ENCODE data around the gene PRIM2. TPM values are rescaled to one million over a fixed set of nuclear protein-coding genes. Genes with fewer than 3 reads are reported as not detected.
"Not testable (repeated sequence)": the region's sequence is repeated elsewhere in the genome, so short reads cannot be mapped to it uniquely, and the experiment has no call there.

The PRIM2 gene
- total and polyA plus RNA-seq, 2 experiments from 2014 or later = 45.5 to 75.2 TPM

DNA sequence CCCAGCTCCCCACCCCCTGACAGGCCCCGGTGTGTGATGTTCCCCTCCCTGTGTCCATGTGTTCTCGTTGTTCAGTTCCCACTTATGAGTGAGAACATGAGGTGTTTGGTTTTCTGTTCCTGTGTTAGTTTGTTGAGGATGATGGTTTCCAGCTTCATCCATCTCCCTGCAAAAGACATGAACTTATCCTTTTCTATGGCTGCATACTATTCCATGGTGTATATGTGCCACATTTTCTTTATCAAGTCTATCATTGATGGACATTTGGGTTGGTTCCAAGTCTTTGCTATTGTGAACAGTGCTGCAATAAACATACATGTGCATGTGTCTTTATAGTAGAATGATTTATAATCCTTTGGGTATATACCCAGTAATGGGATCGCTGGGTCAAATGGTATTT lies 148.5 kb downstream of the PRIM2 start:
- not testable (repeated sequence) for H3K27me3 ChIP-seq (ENCODE audit: insufficient read depth); H3K4me3 Mint-ChIP-seq; H3K4me2 ChIP-seq; H2AFZ ChIP-seq; H3K27me3 Mint-ChIP-seq (ENCODE audit: insufficient read depth, low read depth, poor library complexity); H3K4me3 ChIP-seq; H4K20me1 ChIP-seq (replicated peaks; ENCODE audit: insufficient read depth); H3K9me2 ChIP-seq (ENCODE audit: insufficient read depth); H3K27ac Mint-ChIP-seq; ATAC-seq; H3F3A ChIP-seq (replicated peaks; ENCODE audit: low read depth); DNase-seq (ENCODE audit: low spot score); H3K36me3 ChIP-seq (ENCODE audit: insufficient read depth); H3K27ac ChIP-seq (ENCODE audit: low read depth)
- Histone ChIP-seq H3K79me2 (replicated peaks; ENCODE audit: insufficient read depth) (peaks cover 59% of the 10 kb centered on the region), H3K4me1 (ENCODE audit: insufficient read depth) (peaks cover 19% of the 10 kb centered on the region)
- Mint-ChIP-seq H3K9me3 (peaks cover 19% of the 10 kb centered on the region), H3K4me1 (peaks cover 44% of the 10 kb centered on the region), H3K36me3 (ENCODE audit: low read depth) (peaks cover 22% of the 10 kb centered on the region)

DNA sequence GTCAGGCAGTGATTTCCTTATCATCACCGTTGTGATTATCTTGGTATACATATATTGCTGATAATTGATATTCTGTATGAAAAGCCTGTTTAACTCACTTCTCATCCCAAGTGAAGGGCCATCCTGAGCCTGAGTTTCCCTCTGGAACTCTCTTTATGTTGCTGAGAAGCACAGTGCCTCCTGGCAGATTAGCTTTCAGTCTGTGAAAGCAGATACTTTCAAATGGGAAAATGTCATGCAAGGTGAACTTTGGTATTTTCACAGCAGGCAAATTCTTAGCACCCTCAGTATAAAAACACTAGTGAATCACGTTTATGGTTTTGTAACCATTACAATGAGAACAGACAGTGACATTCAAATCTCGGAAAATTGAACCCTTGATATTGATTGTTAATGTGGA lies 151.6 kb downstream of the PRIM2 start:
- H3K36me3 Mint-ChIP-seq (ENCODE audit: low read depth) = peaks cover 22% of the 10 kb centered on the region
- peaks cover 19% of the 10 kb centered on the region for H3K9me3 Mint-ChIP-seq
- H3K27ac ChIP-seq (ENCODE audit: low read depth) = no peak overlapping the region
- peaks cover 5% of the 10 kb centered on the region for H3K27me3 Mint-ChIP-seq (ENCODE audit: insufficient read depth, low read depth, poor library complexity)
- no peak overlapping the region for H3K4me3 Mint-ChIP-seq
- no peak overlapping the region for H3K4me2 ChIP-seq
- TF ChIP-seq STAT1 (IDR thresholded peaks at IDR 0.05; ENCODE audit: unreplicated experiment) = no peak
- H3K9me2 ChIP-seq (ENCODE audit: insufficient read depth) = no peaks in the 10 kb centered on the region
- H3K27me3 ChIP-seq (ENCODE audit: insufficient read depth) = no peaks in the 10 kb centered on the region
- no peak overlapping the region for H3K4me3 ChIP-seq
- peaks cover 48% of the 10 kb centered on the region for H3K79me2 ChIP-seq (replicated peaks; ENCODE audit: insufficient read depth)
- no peaks in the 10 kb centered on the region for H3K36me3 ChIP-seq (ENCODE audit: insufficient read depth)
- H3F3A ChIP-seq (replicated peaks; ENCODE audit: low read depth) = no peaks in the 10 kb centered on the region
- H3K27ac Mint-ChIP-seq = peak overlapping the region; percentile 27; the same call in 1 of the 2 replicates
- no peaks in the 10 kb centered on the region for H4K20me1 ChIP-seq (replicated peaks; ENCODE audit: insufficient read depth)
- peaks cover 54% of the 10 kb centered on the region for H3K4me1 Mint-ChIP-seq
- peaks cover 38% of the 10 kb centered on the region for H3K4me1 ChIP-seq (ENCODE audit: insufficient read depth)
- DNase-seq (ENCODE audit: low spot score) = no peak
- ATAC-seq = peak; percentile 60
- H2AFZ ChIP-seq = no peak overlapping the region

DNA sequence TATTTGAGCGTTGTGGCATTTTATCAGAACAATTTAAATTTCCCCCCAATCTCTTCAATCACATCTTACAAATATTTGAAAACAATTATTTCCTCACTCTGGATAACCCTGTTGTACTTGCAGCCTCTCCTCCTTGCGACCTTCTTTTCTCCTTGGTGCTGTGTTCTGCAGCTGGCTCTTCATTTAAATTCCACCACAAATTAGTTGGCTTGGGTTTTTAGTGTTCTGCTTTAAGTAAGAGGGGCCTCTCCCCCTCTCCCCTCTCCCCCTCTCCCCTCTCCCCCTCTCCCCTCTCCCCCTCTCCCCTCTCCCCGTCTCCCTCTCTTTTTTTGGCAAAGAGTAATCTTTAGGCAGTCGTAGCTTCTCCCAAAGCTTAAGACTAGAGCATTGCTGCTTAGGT lies 152.7 kb downstream of the PRIM2 start:
- Mint-ChIP-seq H3K9me3 (peaks cover 19% of the 10 kb centered on the region), H3K36me3 (ENCODE audit: low read depth) (peaks cover 18% of the 10 kb centered on the region; the same call in 2 of the 3 replicates), H3K27ac (peak overlapping the region; percentile 82; the same call in 1 of the 2 replicates), H3K4me3 (peak overlapping the region; percentile 36; the same call in 1 of the 3 replicates), H3K4me1 (peaks cover 57% of the 10 kb centered on the region)
- H3K27me3 Mint-ChIP-seq (ENCODE audit: insufficient read depth, low read depth, poor library complexity); H3K4me2 ChIP-seq; H3K27me3 ChIP-seq (ENCODE audit: insufficient read depth); H3K36me3 ChIP-seq (ENCODE audit: insufficient read depth); H3K27ac ChIP-seq (ENCODE audit: low read depth); H2AFZ ChIP-seq; H3F3A ChIP-seq (replicated peaks; ENCODE audit: low read depth); H3K4me3 ChIP-seq; H3K9me2 ChIP-seq (ENCODE audit: insufficient read depth); DNase-seq (ENCODE audit: low spot score); H4K20me1 ChIP-seq (replicated peaks; ENCODE audit: insufficient read depth): not testable (repeated sequence)
- ATAC-seq = peak; percentile 18; the same call in 1 of the 3 replicates
- peaks cover 39% of the 10 kb centered on the region for H3K4me1 ChIP-seq (ENCODE audit: insufficient read depth)
- peaks cover 37% of the 10 kb centered on the region for H3K79me2 ChIP-seq (replicated peaks; ENCODE audit: insufficient read depth)

DNA sequence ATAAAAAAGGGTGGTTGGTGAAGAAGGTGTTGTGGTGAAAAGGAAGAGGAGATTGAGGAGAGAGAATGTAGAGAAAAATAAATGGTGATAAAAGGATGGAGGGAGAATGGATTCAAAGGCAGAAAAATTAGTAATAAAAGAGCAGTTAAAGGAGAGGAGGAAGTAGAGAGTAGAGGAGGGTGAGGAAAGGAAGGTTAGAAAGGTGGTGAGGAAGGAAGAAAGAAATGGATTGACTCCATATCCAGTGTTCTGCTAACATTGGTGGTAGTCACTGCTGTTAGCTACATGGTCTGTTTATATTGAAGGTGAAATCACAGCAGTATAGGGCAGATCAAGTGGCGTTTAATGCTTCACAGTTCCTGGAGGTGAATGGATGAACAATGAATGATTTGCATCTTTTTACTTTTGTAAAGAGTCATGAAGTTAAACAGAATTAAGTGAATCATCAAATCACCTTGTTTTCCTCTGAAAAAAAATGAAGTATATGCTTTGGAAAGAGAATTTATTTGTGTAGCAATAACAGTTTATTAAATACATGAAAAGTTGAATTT lies 154.0 kb downstream of the PRIM2 start:
- H3K4me3 Mint-ChIP-seq = peak overlapping the region; percentile 8; the same call in 1 of the 3 replicates
- not testable (repeated sequence) for H3F3A ChIP-seq (replicated peaks; ENCODE audit: low read depth)
- H3K36me3 Mint-ChIP-seq (ENCODE audit: low read depth) = peaks cover 11% of the 10 kb centered on the region; the same call in 2 of the 3 replicates

DNA sequence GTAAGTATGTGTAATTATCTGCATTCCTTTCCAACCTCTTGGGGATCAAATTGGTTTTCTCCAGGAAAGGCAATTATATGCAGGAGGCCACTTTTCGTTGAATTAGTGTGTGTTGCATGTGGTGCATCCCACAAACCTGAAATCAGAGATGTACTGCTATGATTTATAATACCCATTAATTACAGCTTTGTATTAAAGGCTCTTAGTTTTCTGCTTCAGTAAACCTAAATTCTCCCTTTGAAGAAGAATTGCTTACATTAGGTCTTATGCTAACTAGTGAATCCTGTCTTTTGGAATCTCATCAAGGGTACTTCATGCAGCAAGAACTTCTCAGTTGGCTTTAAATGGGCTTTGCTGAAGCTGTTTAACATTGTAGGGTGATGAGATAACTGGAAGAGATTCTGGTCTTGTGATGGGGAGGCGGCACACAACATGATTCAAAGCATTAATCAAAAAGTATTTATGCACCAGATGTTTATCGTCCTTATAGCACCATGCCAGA lies 155.5 kb downstream of the PRIM2 start:
- not testable (repeated sequence) for H3K36me3 Mint-ChIP-seq (ENCODE audit: low read depth); H3K27ac ChIP-seq (ENCODE audit: low read depth); DNase-seq (ENCODE audit: low spot score); H3K4me3 Mint-ChIP-seq; H3K27me3 ChIP-seq (ENCODE audit: insufficient read depth); H3K27ac Mint-ChIP-seq; H3F3A ChIP-seq (replicated peaks; ENCODE audit: low read depth); H2AFZ ChIP-seq; H3K9me3 Mint-ChIP-seq; H3K4me3 ChIP-seq; H3K36me3 ChIP-seq (ENCODE audit: insufficient read depth); H3K9me2 ChIP-seq (ENCODE audit: insufficient read depth); ATAC-seq; H4K20me1 ChIP-seq (replicated peaks; ENCODE audit: insufficient read depth); H3K27me3 Mint-ChIP-seq (ENCODE audit: insufficient read depth, low read depth, poor library complexity)
- H3K79me2 ChIP-seq (replicated peaks; ENCODE audit: insufficient read depth) = peaks cover 20% of the 10 kb centered on the region; the same call in 1 of the 2 replicates
- H3K4me1 ChIP-seq (ENCODE audit: insufficient read depth) = peaks cover 36% of the 10 kb centered on the region
- peaks cover 51% of the 10 kb centered on the region for H3K4me1 Mint-ChIP-seq
- peak overlapping the region; percentile 28; the same call in 1 of the 2 replicates for H3K4me2 ChIP-seq

More for the DNA sequence above, 154.0 kb downstream of the PRIM2 start:
- Histone ChIP-seq H3K4me1 (ENCODE audit: insufficient read depth) (peaks cover 38% of the 10 kb centered on the region), H3K4me2 (peak overlapping the region; percentile 4), H3K79me2 (replicated peaks; ENCODE audit: insufficient read depth) (peaks cover 33% of the 10 kb centered on the region)
- H3K36me3 ChIP-seq (ENCODE audit: insufficient read depth); H3K27ac ChIP-seq (ENCODE audit: low read depth); H3K9me2 ChIP-seq (ENCODE audit: insufficient read depth); H2AFZ ChIP-seq; H3K27me3 ChIP-seq (ENCODE audit: insufficient read depth); H3K27ac Mint-ChIP-seq; H3K27me3 Mint-ChIP-seq (ENCODE audit: insufficient read depth, low read depth, poor library complexity); H4K20me1 ChIP-seq (replicated peaks; ENCODE audit: insufficient read depth); H3K4me3 ChIP-seq; DNase-seq (ENCODE audit: low spot score): not testable (repeated sequence)
- Mint-ChIP-seq H3K9me3 (peaks cover 12% of the 10 kb centered on the region), H3K4me1 (peaks cover 57% of the 10 kb centered on the region)
- ATAC-seq = peak; percentile 43; the same call in 2 of the 3 replicates

DNA sequence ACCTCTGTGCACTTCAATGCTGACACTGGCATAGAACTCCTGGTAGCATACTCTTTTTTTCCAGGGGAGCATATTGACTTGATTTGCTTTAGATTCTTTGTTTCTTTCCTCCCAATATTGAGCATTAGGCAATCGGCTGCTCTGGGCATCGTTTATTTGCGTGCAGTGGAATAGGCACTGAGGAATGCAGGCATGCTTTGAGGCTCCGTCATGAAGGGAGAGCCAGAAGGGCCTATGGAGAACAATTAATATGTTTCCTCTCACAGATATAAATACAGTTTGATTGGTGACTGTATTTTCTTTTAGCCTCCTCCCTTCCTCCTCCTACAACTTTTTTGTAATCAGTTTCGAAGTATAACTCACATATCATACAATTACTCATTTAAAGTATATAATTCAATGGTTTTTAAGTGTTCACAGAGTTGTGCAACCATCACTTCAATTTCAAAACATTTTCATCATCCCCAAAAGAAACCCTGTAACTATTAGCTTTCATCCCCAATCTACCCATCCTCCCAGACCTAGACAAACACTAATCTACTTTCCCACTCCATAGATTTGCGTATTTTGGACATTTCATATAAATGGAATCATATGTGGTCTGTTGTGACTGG lies 157.5 kb downstream of the PRIM2 start:
- not testable (repeated sequence) for ATAC-seq

More for the DNA sequence above, 157.5 kb downstream of the PRIM2 start:
- not testable (repeated sequence) for H3K36me3 ChIP-seq (ENCODE audit: insufficient read depth); H4K20me1 ChIP-seq (replicated peaks; ENCODE audit: insufficient read depth); H3F3A ChIP-seq (replicated peaks; ENCODE audit: low read depth); H2AFZ ChIP-seq; H3K9me2 ChIP-seq (ENCODE audit: insufficient read depth); H3K9me3 Mint-ChIP-seq; H3K4me3 ChIP-seq; DNase-seq (ENCODE audit: low spot score); H3K4me3 Mint-ChIP-seq; H3K27ac Mint-ChIP-seq; H3K36me3 Mint-ChIP-seq (ENCODE audit: low read depth); H3K27me3 Mint-ChIP-seq (ENCODE audit: insufficient read depth, low read depth, poor library complexity); H3K27me3 ChIP-seq (ENCODE audit: insufficient read depth); H3K27ac ChIP-seq (ENCODE audit: low read depth); H3K4me2 ChIP-seq
- peaks cover 41% of the 10 kb centered on the region for H3K4me1 Mint-ChIP-seq
- H3K79me2 ChIP-seq (replicated peaks; ENCODE audit: insufficient read depth) = peaks cover 17% of the 10 kb centered on the region
- peaks cover 43% of the 10 kb centered on the region for H3K4me1 ChIP-seq (ENCODE audit: insufficient read depth)

Data from GM23338 (cell line).